Inflammatory macrophage treated with lipopolysaccharide for 1 hour (primary cell): Measurements from ENCODE around the gene CAMK2B.

Experiments used
- DNase-seq, 2 donors: peaks; one replicate each; pipeline ENCODE4 v3.0.0-alpha.2; 2020 to 2022

Gene CAMK2B

DNA sequence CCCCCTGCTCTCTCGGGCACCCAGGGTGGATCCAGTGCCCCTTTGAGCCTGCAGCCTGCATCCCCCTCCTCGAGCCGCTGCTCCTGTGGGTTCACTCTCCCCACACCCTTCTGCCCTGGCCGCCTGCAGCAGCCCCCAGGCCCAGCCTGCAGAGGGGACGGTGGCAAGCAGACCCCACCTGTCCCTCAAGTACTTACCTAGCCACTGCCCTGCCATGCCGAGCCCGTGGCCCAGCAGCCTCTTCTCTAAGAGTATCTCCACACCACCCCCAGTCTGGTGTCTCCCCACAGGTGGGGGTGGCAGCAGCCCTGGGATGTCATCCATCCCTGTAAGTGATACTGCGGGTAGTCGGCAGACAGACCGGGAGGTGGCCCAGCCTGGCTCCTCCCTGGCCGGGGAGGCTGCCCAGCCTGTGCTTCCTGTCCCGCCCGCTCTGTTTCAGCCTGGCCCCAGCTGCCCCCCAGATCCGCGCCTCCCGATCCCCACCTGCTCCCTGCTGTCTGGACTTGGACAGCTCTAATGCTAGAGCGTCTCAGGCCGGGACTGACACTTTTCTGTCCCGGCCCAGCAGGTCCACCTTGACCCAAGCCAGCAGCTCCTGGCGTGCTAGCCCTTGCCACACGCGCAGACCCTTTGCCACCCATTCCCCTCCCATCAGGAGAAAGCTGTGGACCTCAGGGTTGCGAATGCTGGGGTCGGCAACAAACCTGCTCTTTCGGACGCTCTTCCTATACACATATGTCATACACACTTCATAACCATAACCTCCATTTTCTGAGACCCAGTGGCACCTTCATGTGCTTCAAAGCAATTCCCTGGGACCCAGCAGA is 99.6 kb downstream of the CAMK2B start:
- DNase-seq: no peak

DNA sequence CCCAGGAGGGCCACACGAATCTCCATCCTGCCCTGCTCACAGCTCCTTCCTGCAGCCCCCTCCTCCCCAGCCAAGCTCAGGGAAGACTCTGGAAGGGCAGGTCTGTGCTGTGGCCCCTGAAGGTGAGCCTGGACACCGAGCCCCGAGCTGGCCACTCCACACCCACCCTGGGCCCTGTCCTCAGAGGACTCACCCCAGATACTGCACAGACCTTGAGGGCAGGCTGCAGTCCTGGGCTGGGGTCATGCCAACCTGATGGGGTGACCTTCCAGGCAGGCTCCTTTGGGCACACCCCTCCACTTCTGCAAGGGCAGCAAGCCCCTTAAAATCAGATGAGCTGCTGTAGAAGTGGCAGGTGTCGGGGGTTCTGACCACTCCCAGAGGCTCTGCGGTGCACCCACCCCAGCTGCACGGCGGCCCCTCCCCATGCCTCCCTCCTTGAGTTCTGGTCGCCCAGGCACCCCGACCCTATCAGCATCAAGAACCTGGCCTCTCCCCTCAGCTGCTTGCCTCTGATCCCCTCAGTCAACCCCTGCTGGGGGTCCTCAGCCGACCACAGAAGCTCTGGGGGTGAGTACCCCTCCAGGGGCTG is 100.3 kb downstream of the CAMK2B start:
- DNase-seq: no peak

DNA sequence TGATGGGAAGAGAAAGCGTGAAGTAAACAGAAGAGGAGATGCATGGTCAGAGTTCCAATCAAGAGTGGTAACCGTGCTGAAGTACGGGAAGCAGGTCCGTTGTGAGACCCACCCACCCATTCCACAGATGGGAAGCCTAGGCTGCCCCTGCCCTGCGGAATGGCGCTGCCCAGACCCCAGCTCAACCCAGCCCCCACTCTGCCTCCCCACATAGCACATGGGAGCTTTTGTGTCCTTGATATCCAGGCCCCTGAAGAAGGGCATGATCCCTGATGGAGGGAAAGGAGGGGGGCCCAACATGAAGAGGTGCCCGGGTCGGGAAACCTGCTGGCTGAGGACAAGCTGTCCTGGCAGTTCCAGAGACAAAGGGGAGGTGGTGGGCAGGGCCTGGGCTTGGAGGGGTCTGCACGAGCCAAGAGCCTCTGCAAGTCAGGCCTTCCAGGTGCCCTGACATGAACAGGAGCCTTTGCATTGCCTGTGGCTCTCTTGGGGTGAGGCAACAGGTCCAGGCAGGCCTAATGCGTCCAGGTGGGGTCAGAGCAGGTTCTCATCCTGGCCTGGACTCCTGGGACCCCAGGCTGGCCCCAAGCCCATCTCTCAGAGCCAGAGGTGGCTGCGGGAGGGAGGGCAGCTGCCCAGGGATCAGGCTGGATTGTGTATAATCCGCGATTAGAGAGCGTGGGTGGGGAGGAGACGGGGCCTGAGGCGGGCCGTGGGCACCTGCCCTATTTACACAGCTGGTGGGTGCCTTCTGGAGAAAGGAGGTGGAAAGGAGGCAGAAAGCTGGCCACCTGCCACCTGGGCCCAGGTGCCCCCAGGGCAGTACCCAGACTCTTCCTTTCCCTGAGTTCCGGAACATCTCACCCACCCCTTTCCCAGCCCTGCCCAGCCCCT is 101.1 kb downstream of the CAMK2B start:
- no peak for DNase-seq

DNA sequence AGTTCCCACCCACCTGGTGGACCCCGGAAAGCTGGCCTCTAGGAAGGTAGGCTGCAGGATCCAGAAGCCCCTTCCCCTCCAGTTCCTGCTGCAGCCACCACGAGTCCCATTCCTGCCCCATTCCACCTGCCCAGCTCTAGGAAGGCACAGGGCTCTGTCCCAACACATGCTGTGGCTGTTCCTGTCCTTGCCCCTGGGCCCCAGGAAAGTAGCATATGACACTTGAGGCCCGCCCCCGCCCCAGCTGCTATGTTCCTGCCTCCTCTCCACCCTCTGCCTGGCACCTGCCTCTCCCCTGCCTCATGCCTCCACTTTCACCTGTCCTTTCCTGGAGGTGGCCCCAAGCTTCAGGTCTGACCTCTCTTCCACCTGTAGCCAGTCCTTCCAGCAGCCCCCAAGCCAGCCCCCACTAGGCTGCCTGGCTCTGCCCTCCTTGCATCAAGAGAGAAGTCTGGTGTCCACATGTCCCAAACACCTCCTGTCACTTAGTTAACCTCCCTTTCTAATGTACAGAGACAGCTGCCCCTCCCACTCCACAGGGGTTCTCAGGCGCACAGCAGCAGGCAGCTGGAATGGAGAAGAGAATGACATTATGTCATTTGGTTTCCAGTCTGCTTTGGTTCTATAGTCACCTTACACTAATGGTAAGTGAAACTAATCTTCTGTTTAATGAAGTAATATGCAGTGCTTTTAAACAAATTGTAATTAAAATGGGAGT is 101.9 kb downstream of the CAMK2B start:
- DNase-seq: no peak

DNA sequence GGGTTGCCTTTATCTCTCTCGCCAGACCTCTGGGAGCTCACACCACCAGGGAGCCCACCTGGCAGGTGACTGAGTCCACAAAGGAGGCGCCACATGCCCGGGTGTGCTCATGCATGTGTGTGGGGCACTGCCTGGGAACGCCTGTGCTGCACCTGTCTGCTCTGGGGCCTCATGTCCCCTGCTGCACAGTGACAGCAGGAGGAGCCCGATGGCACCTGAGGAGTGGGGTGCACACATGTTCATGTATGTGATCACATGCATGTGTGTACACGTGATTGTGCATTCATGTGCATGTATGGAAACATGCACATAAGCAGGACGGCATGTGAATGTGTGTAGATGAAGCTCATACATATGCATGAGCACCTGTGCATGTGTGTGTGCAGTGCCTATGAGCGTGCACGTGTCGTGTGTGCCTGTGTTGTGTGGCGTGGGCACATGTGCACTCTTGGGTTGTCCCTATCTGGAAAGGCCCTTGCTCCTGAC is 102.6 kb downstream of the CAMK2B start:
- DNase-seq: no peak

DNA sequence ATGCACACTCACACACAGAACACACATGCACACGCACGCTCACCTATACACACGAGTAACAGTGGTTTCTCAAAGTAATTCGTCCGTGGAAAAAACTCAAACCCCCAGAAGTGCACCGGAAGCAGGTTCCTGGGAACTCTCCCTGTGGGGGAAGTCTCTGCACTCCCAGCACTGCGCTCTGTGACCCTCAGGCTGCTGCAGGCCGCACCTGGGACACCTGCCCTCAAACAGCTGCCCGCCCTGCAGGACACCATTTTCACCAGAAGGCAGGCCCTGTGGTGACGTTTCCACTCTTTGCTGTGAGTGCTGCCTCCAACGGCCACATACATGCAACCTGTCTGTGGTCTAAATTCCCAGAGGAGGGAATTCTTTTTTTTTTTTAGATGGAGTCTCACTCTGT is 103.3 kb downstream of the CAMK2B start:
- DNase-seq: no peak

DNA sequence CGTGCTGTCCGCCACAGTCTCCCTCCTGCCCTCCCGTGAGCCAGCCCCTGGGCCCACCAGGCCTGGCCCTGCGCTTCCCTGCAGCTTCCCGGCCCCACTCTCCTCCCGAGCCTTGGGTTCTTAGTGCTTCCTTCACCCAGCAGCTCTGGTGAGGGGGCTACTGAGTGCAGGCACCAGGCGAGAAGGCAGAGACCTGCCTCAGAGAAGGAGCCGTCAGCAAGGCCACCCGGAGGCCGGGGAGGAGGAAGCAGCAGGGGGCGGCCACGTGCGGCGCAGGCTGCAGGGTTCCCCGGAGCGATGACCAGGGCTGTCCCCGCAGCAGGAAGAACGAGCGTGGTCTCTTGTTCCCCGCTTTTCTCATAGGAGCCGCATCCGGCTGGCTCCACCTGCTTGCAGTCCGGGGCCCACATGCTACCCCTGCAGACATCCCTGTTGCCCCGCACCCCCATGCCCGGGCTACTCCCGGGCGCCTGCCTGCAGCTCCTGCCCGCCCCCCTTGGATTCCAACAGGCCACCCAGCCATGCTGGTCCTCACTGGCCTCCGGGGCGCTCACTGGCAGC is 104.1 kb downstream of the CAMK2B start:
- no peak for DNase-seq

DNA sequence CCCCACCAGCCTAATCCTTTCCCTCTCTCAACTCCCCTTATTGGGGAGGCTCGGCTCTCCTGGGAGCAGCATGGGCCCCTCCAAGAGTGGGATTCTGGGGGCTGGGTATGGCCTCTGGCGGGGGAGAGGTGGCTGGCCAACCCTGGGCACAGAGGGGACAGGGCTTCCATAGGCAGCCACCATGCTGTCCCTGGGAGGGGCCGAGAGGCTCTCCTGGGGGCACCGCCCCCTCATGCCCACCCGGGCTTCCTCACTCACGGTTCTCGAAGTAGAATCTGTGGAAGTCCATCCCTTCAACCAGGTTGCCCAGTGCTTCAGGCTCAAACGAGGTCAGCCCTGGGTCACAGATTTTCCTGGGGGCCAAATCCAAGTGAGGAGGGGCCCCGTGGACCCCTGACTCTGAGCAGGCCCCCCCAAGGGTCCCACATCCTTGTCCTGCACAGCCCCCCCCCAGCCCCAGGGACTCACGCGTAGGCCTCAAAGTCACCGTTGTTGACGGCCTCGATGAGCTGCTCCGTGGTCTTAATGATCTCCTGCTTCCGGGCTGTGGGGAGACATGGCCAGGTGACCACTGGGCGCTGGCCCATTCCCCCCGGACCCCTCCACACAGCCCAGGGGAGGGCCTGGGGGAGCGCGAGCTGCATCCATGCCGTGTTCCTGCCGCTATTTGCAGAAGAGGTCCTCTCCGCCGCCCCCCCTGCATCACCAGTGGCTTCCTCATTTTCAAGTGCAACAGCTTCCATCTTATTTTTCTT is 104.9 kb downstream of the CAMK2B start:
- no peak for DNase-seq

DNA sequence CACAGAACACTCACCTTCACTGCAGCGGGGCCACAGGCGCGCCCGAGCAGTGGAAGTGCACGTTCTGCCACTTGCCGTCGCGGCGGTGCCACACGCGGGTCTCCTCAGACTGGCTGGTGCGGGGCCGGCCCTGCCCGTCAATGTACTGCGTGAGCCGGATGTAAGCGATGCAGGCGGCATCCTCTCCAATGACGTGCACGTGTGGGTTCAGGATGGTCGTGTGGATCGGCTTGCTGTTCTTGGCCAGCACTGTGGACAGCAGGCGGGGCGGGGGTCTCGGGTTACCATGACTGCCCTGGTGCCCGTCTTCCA is 105.4 kb downstream of the CAMK2B start:
- no peak for DNase-seq

DNA sequence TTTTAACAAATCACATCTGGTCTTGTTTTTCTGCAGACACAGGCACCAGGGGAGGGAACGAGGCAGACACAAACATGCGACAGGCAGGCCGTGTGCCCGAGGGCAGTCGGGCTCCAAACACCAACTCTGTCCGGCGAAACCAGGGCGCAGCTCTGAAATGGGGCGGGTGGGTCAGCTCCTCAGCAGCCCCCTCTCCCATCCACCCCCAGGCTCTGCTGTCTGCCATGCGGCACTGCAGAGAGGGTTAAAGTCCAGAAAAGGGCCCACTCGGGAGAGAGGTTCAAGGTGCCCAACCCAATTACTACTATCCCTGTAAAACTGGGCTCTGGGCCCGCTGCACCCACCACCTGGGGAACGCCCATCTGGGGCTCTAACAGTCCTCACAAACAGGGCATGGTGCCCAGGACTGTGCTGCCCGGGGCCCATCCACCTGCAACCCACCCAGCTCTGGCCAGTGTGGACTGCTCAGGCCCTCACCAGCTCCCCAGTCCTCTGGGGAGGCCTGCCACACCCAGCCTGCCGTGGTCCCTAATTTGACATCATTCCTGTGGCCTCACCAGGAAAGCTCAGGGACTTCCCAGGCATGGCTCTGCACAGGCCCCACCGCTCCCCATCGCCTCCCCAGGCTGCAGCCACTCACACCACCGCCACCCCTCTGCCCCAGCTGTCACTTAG is 105.9 kb downstream of the CAMK2B start:
- no peak for DNase-seq

DNA sequence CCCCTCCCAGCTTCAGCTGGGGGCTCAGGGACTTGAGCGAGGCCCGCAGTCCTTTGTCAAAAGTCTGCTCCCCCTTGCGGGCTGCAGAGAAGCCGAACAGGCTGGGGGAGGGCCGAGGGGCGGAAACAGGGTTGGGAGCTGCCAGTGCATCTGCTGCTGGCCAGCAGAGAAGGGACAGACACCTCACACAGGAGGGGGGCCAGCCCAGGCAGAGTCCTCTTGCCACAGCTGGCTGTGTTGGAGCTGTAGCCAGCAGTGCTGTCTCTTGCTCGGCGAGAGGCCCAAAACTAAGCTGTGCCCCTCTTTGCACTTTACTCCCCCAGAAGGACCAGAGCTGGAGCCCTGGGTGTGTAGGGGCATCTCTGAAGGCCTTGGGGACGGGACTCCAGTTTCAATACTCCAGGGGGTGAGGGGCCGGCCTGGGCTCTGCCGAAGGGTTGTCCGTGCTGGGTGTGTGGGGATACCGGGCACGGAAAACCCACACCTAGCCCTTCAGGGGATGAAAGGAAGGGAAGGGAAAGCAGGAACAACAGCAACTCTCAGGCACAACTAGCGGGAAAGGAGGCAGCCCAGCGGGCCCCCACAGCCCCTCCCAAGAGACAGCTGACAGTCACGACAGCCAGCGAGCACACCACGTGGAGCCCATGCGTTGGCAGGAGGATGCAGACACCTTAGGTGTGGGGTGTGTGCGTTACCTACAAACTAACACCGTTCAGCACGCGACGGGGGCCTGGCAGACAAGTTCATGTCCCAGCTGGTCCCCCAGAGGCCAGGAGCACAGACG is 106.8 kb downstream of the CAMK2B start:
- DNase-seq: no peak

DNA sequence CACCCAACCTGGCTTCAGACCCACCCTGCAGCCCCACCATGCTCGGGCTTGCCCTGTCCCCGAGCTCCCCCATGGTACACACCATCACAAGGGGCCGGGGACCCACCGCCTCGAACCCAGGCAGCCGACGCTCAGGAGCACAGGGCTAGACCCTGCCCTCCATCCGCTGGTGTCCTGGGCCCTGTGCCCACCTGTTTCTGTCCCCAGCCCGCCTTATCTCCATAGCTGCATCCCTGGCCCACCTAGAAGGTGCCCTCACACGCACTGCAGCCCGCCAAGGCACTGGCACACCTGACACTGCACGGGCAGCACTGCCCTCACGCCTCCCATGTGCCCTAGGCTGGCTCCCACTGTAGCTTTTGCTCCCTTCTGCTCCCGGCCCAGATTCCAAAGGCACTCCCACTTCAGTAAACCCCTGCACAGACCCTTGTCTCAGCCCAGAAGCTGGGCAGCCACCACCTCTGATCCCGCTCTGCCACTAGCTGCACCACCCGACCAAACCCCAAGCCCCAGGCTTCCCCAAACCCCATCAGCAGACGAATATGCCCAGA is 107.5 kb downstream of the CAMK2B start:
- no peak for DNase-seq

DNA sequence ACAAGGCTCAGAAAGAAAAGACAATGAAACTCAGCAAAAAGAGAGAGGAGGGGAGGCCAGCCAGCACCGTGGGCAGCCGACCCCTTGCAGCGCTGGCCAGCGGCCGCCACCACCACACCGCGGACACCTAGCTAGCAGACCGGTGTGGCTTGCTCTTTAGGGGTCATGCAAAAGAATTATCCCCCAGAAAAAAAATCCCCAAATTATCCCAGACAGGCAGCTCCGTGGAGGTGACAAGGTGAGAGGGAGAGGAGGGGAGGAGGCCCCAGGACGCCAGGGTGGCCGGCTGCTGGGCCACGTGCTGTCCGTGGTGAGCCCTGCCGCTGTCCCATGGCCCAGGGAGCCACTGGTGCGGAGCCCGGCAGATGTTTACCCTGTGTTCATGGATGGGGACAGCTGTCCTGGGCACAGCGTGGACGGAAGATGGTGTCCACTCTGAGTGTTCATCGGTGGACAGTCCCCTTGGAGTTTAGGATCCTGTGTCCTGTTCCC is 108.1 kb downstream of the CAMK2B start:
- DNase-seq: no peak

DNA sequence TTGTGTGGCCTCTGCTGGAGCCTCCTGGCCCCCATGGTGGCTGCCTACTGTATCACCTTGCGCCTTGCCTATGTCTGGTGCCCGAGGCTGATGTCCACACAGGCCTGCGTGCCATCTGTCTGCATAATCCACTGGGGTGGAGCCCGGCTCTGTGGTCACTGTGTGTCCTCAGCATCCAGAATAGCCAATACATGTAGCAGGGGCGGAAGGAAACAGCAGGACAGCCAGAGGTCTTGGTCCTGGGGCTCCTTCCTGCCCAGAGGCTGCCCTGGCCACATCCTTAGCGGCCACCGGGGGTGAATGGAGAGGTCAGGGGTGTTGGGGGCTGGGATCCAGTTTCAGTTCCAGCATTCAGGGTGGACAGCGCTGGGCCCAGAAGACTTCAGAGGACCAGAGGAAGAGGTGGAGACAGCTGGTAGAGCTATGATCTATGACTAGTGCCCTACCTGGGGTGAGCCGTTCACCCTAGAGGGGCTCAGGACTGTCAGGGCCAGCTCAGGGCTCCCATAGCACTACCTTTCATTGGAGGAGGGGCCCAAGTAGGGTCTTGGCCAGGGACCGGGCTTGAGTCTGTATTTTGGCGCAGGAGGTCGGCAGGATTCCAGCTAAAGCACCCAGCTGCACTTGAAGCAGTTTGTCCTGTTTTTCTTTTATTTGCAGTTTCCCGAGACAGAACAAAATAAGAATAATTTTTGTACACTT is 108.7 kb downstream of the CAMK2B start:
- DNase-seq: no peak

DNA sequence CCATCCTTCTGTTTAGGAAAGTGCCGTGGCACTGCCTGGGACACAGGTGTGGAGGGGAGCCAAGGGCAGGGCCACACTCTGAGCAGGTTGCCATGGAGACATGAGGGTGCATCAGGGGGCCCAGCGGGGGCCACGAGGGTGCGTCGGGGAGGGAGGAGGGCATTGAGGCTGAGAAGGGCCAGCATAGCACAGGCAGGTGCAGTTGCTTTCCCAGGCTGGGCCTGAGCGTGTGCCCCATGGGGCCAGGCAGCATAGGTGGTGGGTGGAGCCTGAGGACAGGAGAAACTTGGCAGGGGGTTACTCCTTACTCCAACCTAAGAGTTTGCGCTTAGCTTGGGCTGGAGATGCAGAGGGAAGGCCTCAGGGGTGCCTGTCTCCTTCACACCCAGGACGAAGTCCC is 109.4 kb downstream of the CAMK2B start:
- DNase-seq: no peak

DNA sequence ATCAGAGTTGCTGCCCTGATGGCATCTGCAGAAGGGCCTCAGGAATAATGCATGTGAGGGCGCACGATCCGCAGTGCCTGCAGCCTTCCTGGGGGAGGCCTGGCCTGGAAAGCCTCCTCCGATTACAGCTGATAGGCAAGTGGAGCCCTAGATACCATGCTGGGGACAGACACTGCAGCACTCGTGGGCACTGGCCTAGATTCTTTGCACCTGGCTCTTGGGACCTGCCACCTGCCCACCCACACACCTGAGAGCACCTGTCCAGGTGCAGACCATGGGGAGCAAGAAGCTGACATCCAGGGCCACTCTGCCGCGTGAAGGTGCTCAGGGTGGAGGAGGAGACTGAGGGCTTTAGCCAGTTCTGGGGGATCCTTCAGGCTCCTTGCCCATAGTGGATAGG is 109.9 kb downstream of the CAMK2B start:
- DNase-seq: no peak

DNA sequence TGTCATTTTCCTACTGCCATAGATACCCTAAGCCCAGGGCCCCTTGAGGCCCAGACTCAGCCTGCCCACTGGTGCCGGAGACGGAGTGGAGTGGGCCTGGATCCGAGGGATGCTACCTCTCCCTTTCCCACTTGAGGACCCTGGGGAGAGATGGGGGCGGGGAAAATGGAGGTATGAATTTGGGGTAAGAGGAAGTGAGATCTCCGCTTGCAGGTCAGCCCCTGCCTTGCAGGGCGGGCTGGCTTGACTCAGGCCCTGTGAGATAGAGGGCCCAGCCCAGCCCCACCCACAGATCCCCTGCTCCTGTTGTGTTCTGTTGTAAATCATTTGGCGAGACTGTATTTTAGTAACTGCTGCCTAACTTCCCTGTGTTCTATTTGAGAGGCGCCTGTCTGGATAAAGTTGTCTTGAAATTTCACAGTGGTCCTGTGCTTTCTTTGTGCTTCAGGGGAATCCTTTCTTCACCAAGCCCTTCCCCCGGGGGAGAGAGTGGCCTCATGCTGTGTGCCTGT is 111.5 kb downstream of the CAMK2B start:
- DNase-seq: no peak

DNA sequence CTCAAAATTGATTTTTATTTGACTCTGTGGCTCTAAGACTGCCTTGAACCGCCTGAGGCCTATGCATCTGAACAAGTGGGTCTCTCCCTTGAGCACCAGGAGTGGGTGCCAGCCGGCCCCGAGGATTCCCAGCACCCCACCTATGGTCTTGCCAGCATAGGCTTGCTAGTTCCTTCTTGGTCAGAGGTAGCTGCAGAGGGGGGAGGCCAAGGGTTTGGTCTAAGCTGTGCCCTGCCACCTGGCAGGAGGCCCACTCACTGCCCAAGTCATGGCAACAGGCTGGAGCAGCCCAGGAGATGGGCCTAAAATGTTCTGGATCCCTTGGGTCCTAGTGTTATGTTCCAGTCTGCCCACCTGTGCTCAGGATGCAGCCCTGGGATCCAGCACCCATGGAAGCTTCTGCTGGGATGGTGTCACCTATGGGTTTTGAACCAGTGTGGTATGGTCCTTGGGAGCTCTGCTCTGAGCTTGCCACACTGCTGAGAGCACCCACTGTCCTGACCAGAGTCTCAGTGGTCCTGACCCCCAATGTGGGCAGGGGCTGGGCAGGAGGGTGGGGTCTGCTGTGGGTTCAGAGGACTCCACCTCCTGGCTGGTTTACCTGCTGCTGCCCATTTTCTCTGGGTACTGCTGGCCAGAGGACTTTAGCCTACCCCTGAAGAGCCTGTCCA is 112.1 kb downstream of the CAMK2B start:
- no peak for DNase-seq
